Measurements from ENCODE around the gene PBX3.

GRCh38 chr9:125815568-125815967 is 68.4 kb downstream of the PBX3 start:
- TF ChIP-seq EZH2phosphoT487 (IDR thresholded peaks at IDR 0.05; ENCODE audit: borderline replicate concordance) (no peak), CTCF (conservative IDR thresholded peaks at IDR 0.05; ENCODE audit: low read length) (no peak)
